Measurements from ENCODE around the gene LRRC36.

DNA sequence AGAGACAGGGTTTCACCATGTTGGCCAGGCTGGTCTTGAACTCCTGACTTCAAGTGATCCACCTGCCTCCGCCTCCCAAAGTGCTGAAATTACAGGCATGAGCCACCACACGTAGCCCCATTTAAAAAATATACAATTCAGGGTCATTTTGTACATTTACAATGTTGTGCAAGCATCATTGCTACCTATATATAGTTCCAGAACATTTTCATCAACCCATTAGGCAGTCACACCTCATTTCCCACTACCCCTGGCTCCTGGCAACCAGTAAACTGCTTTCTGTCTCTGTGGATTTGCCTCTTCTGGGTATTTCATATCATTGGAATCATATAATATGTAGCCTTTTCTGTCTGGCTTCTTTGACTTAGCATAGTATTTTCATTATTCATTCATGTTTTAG is 6.7 kb downstream of the LRRC36 start:
- TF ChIP-seq, protein P1, sequence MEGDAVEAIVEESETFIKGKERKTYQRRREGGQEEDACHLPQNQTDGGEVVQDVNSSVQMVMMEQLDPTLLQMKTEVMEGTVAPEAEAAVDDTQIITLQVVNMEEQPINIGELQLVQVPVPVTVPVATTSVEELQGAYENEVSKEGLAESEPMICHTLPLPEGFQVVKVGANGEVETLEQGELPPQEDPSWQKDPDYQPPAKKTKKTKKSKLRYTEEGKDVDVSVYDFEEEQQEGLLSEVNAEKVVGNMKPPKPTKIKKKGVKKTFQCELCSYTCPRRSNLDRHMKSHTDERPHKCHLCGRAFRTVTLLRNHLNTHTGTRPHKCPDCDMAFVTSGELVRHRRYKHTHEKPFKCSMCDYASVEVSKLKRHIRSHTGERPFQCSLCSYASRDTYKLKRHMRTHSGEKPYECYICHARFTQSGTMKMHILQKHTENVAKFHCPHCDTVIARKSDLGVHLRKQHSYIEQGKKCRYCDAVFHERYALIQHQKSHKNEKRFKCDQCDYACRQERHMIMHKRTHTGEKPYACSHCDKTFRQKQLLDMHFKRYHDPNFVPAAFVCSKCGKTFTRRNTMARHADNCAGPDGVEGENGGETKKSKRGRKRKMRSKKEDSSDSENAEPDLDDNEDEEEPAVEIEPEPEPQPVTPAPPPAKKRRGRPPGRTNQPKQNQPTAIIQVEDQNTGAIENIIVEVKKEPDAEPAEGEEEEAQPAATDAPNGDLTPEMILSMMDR (IDR thresholded peaks at IDR 0.05; ENCODE audit: low read depth, low read length), result no peak
- TF ChIP-seq EZH2phosphoT487 (IDR thresholded peaks at IDR 0.05; ENCODE audit: low read depth), result no peak
